Loucy (cell line): ENCODE data around the gene PFDN4.

Experiments
- CTCF ChIP-seq: fragments of 200-600 bp; sonication (generic); conservative IDR thresholded peaks from 2 replicates; pipeline ENCODE4 v1.5.1; 2014; ENCODE audit warnings: mild to moderate bottlenecking, antibody characterized with exemption, low read length
- EZH2phosphoT487 ChIP-seq: fragments of 200-600 bp; IDR thresholded peaks from 2 replicates; pipeline ENCODE4 v1.6.1; 2018; ENCODE audit warnings: antibody characterized with exemption, mild to moderate bottlenecking, moderate library complexity, borderline replicate concordance

GRCh38 chr20:54229566-54230160 is 21.8 kb downstream of the PFDN4 start:
- TF ChIP-seq CTCF, result no peak
- no peak for TF ChIP-seq EZH2phosphoT487
